GM12892 (cell line): ENCODE measurements around the gene CHSY1.

Source experiments
- POLR2AphosphoS5 ChIP-seq: IDR thresholded peaks from 2 replicates; pipeline ENCODE4 v1.6.1; 2011; ENCODE audit warnings: low read depth, low read length, control low read depth
- TAF1 ChIP-seq: IDR thresholded peaks from 2 replicates; pipeline ENCODE4 v1.6.1; 2011; ENCODE audit warnings: low read depth, mild to moderate bottlenecking, control low read depth, low read length, borderline replicate concordance

- TF ChIP-seq POLR2AphosphoS5 (no peak), TAF1 (no peak)
Observed at GRCh38 chr15:101172501-101173071, 79.3 kb downstream of the CHSY1 start.
